HEK293 (cell line): ENCODE data around the gene TPCN2.

Source experiments
- CTCF ChIA-PET: fragments of 350-600 bp; formaldehyde crosslinking; extraction: SDS; loops from one replicate; lab custom pipeline; 2021; ENCODE audit warnings: antibody characterized with exemption; lab: Yijun Ruan, JAX
- POLR2A ChIA-PET: fragments of 300-600 bp; formaldehyde crosslinking; extraction: SDS; loops from one replicate; lab custom pipeline; 2020; ENCODE audit warnings: antibody characterized with exemption, inconsistent platforms; lab: Yijun Ruan, JAX
- H3K27ac ChIP-seq: fragments of 200-500 bp; sonication (Bioruptor generic); 2 replicates; pipeline ENCODE4 v1.5.1; 2014; ENCODE audit warnings: low read depth, low read length, control low read depth, inconsistent platforms; ENCODE audit errors: extremely low read depth
- H3K36me3 ChIP-seq, 2 experiments: fragments of 200-500 bp in 1 of 2; sonication (Bioruptor generic) in 1 of 2; 1 replicate in 1 of 2; 2 replicates in 1 of 2; pipeline ENCODE4 v1.5.1; 2014 to 2017; ENCODE audit warnings: inconsistent platforms in 2 of 2, low read length in 2 of 2; ENCODE audit not compliant: control insufficient read depth in 2 of 2, insufficient read depth in 1 of 2
- H3K4me1 ChIP-seq: fragments of 200-500 bp; sonication (Bioruptor generic); 2 replicates; pipeline ENCODE4 v1.5.1; 2014; ENCODE audit warnings: mild to moderate bottlenecking, low read length, inconsistent platforms; ENCODE audit not compliant: control insufficient read depth, insufficient read depth
- H3K4me3 ChIP-seq: 2 replicates; pipeline ENCODE4 v1.5.1; 2011; ENCODE audit warnings: low read depth, mild to moderate bottlenecking, control low read depth, low read length, moderate library complexity
- H3K9me3 ChIP-seq: fragments of 200-500 bp; sonication (Bioruptor generic); 2 replicates; pipeline ENCODE4 v1.5.1; 2014; ENCODE audit warnings: low read depth, low read length, inconsistent platforms; ENCODE audit not compliant: control insufficient read depth, insufficient read depth
- BCL6B ChIP-seq: fragments of 450-650 bp; formaldehyde crosslinking; IDR thresholded peaks from 2 replicates; pipeline ENCODE4 v1.5.1; 2017; ENCODE audit warnings: missing biosample characterization, missing genetic modification characterization
- IKZF3 ChIP-seq: fragments of 450-650 bp; IDR thresholded peaks from 2 replicates; pipeline ENCODE4 v1.5.0; 2018; ENCODE audit warnings: missing biosample characterization, mild to moderate bottlenecking, missing genetic modification characterization, moderate library complexity
- MEIS1 ChIP-seq: sonication (generic); formaldehyde crosslinking; IDR thresholded peaks from 2 replicates; pipeline ENCODE4 v1.8.1; 2022; ENCODE audit warnings: missing genetic modification reagents, mild to moderate bottlenecking, borderline replicate concordance
- PRDM10 ChIP-seq: fragments of 450-650 bp; formaldehyde crosslinking; IDR thresholded peaks from 2 replicates; pipeline ENCODE4 v1.5.1; 2016; ENCODE audit warnings: missing biosample characterization, missing genetic modification characterization
- SETDB1 ChIP-seq: IDR thresholded peaks from one replicate; pipeline ENCODE4 v1.6.1; 2017; ENCODE audit warnings: mild to moderate bottlenecking, low read length, moderate library complexity, mixed read lengths; ENCODE audit not compliant: insufficient read length
- YY2 ChIP-seq: fragments of 450-650 bp; formaldehyde crosslinking; IDR thresholded peaks from 2 replicates; pipeline ENCODE4 v1.5.1; 2016; ENCODE audit warnings: missing biosample characterization, missing genetic modification characterization
- ZBTB10 ChIP-seq: fragments of 450-650 bp; formaldehyde crosslinking; IDR thresholded peaks from 2 replicates; pipeline ENCODE4 v1.5.1; 2016; ENCODE audit warnings: missing biosample characterization, missing genetic modification characterization
- ZBTB21 ChIP-seq: fragments of 450-650 bp; formaldehyde crosslinking; IDR thresholded peaks from 2 replicates; pipeline ENCODE4 v1.5.1; 2017; ENCODE audit warnings: missing biosample characterization, missing genetic modification characterization
- ZNF18 ChIP-seq: fragments of 450-650 bp; formaldehyde crosslinking; IDR thresholded peaks from 2 replicates; pipeline ENCODE4 v1.5.1; 2016; ENCODE audit warnings: missing biosample characterization, missing genetic modification characterization
- ZNF202 ChIP-seq: fragments of 450-650 bp; formaldehyde crosslinking; IDR thresholded peaks from 2 replicates; pipeline ENCODE4 v1.5.1; 2016; ENCODE audit warnings: missing biosample characterization, missing genetic modification characterization, borderline replicate concordance
- ZNF37A ChIP-seq: fragments of 450-650 bp; IDR thresholded peaks from 2 replicates; pipeline ENCODE4 v1.5.1; 2018; ENCODE audit warnings: missing biosample characterization, missing genetic modification characterization
- ZNF510 ChIP-seq: fragments of 450-650 bp; formaldehyde crosslinking; IDR thresholded peaks from 2 replicates; pipeline ENCODE4 v1.5.1; 2018; ENCODE audit warnings: mild to moderate bottlenecking, missing genetic modification characterization, missing biosample characterization; ENCODE audit not compliant: insufficient replicate concordance
- ZNF548 ChIP-seq: fragments of 450-650 bp; formaldehyde crosslinking; IDR thresholded peaks from 2 replicates; pipeline ENCODE4 v1.5.1; 2016; ENCODE audit warnings: missing biosample characterization, missing genetic modification characterization
- ZNF560 ChIP-seq: fragments of 450-650 bp; formaldehyde crosslinking; IDR thresholded peaks from 2 replicates; pipeline ENCODE4 v1.5.1; 2017; ENCODE audit warnings: missing biosample characterization, missing genetic modification characterization, borderline replicate concordance
- ZNF561 ChIP-seq: fragments of 450-650 bp; IDR thresholded peaks from 2 replicates; pipeline ENCODE4 v1.5.1; 2018; ENCODE audit warnings: missing biosample characterization, missing genetic modification characterization, borderline replicate concordance
- ZNF623 ChIP-seq: fragments of 450-650 bp; formaldehyde crosslinking; IDR thresholded peaks from 2 replicates; pipeline ENCODE4 v1.5.1; 2016; ENCODE audit warnings: missing biosample characterization, missing genetic modification characterization
- ZNF624 ChIP-seq: fragments of 450-650 bp; formaldehyde crosslinking; IDR thresholded peaks from 2 replicates; pipeline ENCODE4 v1.5.1; 2017; ENCODE audit warnings: missing biosample characterization, missing genetic modification characterization
- ZNF747 ChIP-seq: fragments of 450-650 bp; formaldehyde crosslinking; IDR thresholded peaks from 2 replicates; pipeline ENCODE4 v1.5.1; 2016; ENCODE audit warnings: missing biosample characterization, missing genetic modification characterization
- ZNF830 ChIP-seq: fragments of 450-650 bp; IDR thresholded peaks from 2 replicates; pipeline ENCODE4 v1.5.0; 2018; ENCODE audit warnings: missing biosample characterization, missing genetic modification characterization, low read depth, mild to moderate bottlenecking, moderate library complexity
- ZSCAN23 ChIP-seq: fragments of 450-650 bp; formaldehyde crosslinking; IDR thresholded peaks from 2 replicates; pipeline ENCODE4 v1.5.1; 2016; ENCODE audit warnings: missing biosample characterization, missing genetic modification characterization
- ZXDB ChIP-seq: fragments of 450-650 bp; formaldehyde crosslinking; IDR thresholded peaks from 2 replicates; pipeline ENCODE4 v1.5.1; 2016; ENCODE audit warnings: missing biosample characterization, missing genetic modification characterization

TPCN2 gene

DNA sequence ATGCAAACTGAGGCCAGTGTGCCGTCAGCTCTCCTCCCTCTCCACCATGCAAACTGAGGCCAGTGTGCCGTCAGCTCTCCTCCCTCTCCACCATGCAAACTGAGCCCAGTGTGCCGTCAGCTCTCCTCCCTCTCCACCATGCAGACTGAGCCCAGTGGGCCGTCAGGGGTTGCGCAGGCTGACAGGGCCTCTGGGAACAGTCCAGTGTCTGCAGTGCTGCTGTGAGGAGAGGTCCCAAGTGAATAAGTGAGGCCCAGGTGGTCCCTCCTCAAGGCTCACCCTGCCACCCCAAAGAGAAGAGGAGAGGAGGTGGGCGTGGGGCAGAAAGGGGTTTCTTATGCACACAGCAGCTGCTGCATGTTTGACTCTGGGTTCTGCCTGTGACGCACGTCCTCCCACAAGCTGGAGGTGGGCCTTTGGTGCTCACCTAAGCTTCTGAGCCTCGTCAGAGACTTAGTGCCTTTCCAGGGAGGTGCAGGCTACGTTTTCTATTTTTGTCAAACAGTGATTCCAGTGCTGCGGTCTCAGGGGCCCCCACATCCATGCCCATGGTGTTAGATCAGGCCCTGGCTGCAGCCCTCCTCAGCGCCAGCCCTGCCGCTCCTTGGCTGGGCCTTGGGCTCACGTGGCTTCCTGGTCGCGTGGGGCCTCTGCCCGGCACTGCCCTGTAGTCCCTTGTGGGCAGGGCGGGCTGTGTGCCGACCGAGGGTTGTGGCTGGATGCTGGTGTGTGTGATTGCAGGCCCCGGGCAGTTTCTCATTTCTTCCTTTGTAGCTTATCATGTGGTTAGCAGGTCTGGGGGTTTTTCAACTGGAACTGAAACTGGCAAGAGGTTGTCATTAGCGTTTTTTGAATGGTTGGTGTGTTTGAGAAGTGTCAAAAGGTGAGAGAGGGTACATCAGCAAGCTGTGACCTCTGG, 7.1 kb downstream of the TPCN2 start:
- H3K9me3 ChIP-seq, result no peaks in the 10 kb centered on the region
- peaks cover 0 to 46% of the 10 kb centered on the region in 2 experiments; a peak in 1 of 3 replicates for H3K36me3 ChIP-seq
- ChIA-PET POLR2A (no interaction called here), CTCF (no interaction called here)
- TF ChIP-seq SETDB1, result no peak
- no peak for TF ChIP-seq MEIS1 (CRISPR knock-in tag)
- TF ChIP-seq ZBTB21, result no peak
- no peak for TF ChIP-seq BCL6B (tag by site-specific recombination)
- no peak for TF ChIP-seq ZNF37A (tag by site-specific recombination)
- TF ChIP-seq YY2 (tag by site-specific recombination), result no peak
- TF ChIP-seq PRDM10, result no peak
- TF ChIP-seq ZNF560 (tag by site-specific recombination), result no peak
- no peak for TF ChIP-seq ZBTB10 (tag by site-specific recombination)
- no peak for TF ChIP-seq ZSCAN23 (tag by site-specific recombination)
- no peak for TF ChIP-seq ZNF623
- TF ChIP-seq ZNF747 (tag by site-specific recombination), result no peak
- TF ChIP-seq ZNF510 (tag by site-specific recombination), result no peak
- H3K4me3 ChIP-seq, result no peak overlapping the region
- no peaks in the 10 kb centered on the region for H3K4me1 ChIP-seq
- H3K27ac ChIP-seq, result no peak overlapping the region

GRCh38 chr11:69057236-69057635, 8.5 kb downstream of the TPCN2 start:
- ChIA-PET CTCF (interaction anchor here (0.5 kb wide), 1 partner anchor 10 kb away, joined by 3 read pairs; no protein-coding TSS in a partner anchor), POLR2A (no interaction called here)
- H3K9me3 ChIP-seq, result no peaks in the 10 kb centered on the region
- no peak overlapping the region for H3K27ac ChIP-seq
- no peak overlapping the region for H3K4me3 ChIP-seq
- H3K4me1 ChIP-seq, result no peaks in the 10 kb centered on the region
- peaks cover 0 to 50% of the 10 kb centered on the region in 2 experiments; a peak in 1 of 3 replicates for H3K36me3 ChIP-seq
- TF ChIP-seq ZNF548 (tag by site-specific recombination) (no peak), ZNF830 (tag by site-specific recombination) (no peak), ZNF624 (tag by site-specific recombination) (no peak), PRDM10 (no peak), ZNF18 (tag by site-specific recombination) (no peak), IKZF3 (tag by site-specific recombination) (no peak), ZXDB (tag by site-specific recombination) (no peak), ZNF202 (tag by site-specific recombination) (no peak), ZNF561 (tag by site-specific recombination) (no peak)
